IMR-90 (cell line): ENCODE measurements around the gene CACUL1. TPM values are rescaled to one million over a fixed set of nuclear protein-coding genes. Genes with fewer than 3 reads are reported as not detected.

Source experiments
- ATAC-seq: fragments of 200-7000 bp; cut with Tn5 transposase; 2 replicates; pipeline ENCODE4 v1.9.1; 2020; ENCODE audit warnings: low read depth, mild to moderate bottlenecking, moderate library complexity
- BruUV-seq: library from RNA; stranded (reverse); fragments of 400-500 nt; replicated peaks from 2 replicates; lab custom pipeline; 2021; lab: Mats Ljungman, UMichigan
- CTCF ChIA-PET: fragments of 300-600 bp; formaldehyde crosslinking; extraction: SDS; loops from one replicate; lab custom pipeline; 2021; ENCODE audit warnings: antibody characterized with exemption; lab: Yijun Ruan, JAX
- POLR2A ChIA-PET: fragments of 300-600 bp; sonication (Branson Sonifier 250); formaldehyde crosslinking; loops from one replicate; lab custom pipeline; 2022; ENCODE audit warnings: antibody characterized with exemption; ENCODE audit not compliant: unreplicated experiment; lab: Charles Lee
- DNase-seq: peaks from one replicate; pipeline ENCODE4 v3.0.0; 2013
- H2AFZ ChIP-seq: replicated peaks from 2 replicates; pipeline ENCODE3; 2013; ENCODE audit warnings: low read length, mild to moderate bottlenecking; ENCODE audit not compliant: poor library complexity
- H2AK5ac ChIP-seq: 2 replicates; pipeline ENCODE4 v1.6.1; 2013; ENCODE audit warnings: low read depth, low read length, inconsistent platforms
- H2AK9ac ChIP-seq: replicated peaks from 2 replicates; pipeline ENCODE3; 2013; ENCODE audit warnings: mild to moderate bottlenecking, low read depth, low read length, moderate library complexity; ENCODE audit not compliant: poor library complexity
- H2BK120ac ChIP-seq: 2 replicates; pipeline ENCODE4 v1.6.1; 2013; ENCODE audit warnings: low read depth, low read length, inconsistent platforms
- H2BK15ac ChIP-seq: 3 replicates; pipeline ENCODE4 v1.6.1; 2013; ENCODE audit warnings: low read depth, low read length, inconsistent platforms
- H2BK20ac ChIP-seq: 2 replicates; pipeline ENCODE4 v1.6.1; 2013; ENCODE audit warnings: low read depth, mild to moderate bottlenecking, inconsistent platforms, low read length, moderate library complexity
- H2BK5ac ChIP-seq: 2 replicates; pipeline ENCODE4 v1.6.1; 2013; ENCODE audit warnings: mild to moderate bottlenecking, low read depth, low read length, inconsistent platforms; ENCODE audit not compliant: poor library complexity, severe bottlenecking
- H3K14ac ChIP-seq: replicated peaks from 2 replicates; pipeline ENCODE4 v1.6.1; 2013; ENCODE audit warnings: low read depth, low read length, inconsistent platforms
- H3K18ac ChIP-seq: 2 replicates; pipeline ENCODE4 v1.6.1; 2013; ENCODE audit warnings: low read depth, low read length, control low read depth
- H3K23ac ChIP-seq: 2 replicates; pipeline ENCODE4 v1.6.1; 2013; ENCODE audit warnings: low read depth, low read length, inconsistent platforms
- H3K27ac ChIP-seq: 2 replicates; pipeline ENCODE4 v1.5.1; 2013; ENCODE audit warnings: mild to moderate bottlenecking, control low read depth, low read length; ENCODE audit not compliant: insufficient read depth
- H3K27me3 ChIP-seq: 2 replicates; pipeline ENCODE4 v1.6.1; 2013; ENCODE audit warnings: low read length; ENCODE audit not compliant: control insufficient read depth, insufficient read depth
- H3K36me3 ChIP-seq: 2 replicates; pipeline ENCODE4 v1.6.1; 2013; ENCODE audit warnings: low read length, mixed read lengths; ENCODE audit not compliant: control insufficient read depth, insufficient read depth
- H3K4ac ChIP-seq: 2 replicates; pipeline ENCODE4 v1.6.1; 2013; ENCODE audit warnings: low read depth, low read length, inconsistent platforms
- H3K4me1 ChIP-seq: 2 replicates; pipeline ENCODE4 v1.6.1; 2013; ENCODE audit warnings: low read length, mixed read lengths; ENCODE audit not compliant: control insufficient read depth, insufficient read depth
- H3K4me2 ChIP-seq: 2 replicates; pipeline ENCODE4 v1.6.1; 2013; ENCODE audit warnings: low read depth, mild to moderate bottlenecking, control low read depth, low read length, moderate library complexity
- H3K4me3 ChIP-seq: 2 replicates; pipeline ENCODE4 v1.5.1; 2013; ENCODE audit warnings: low read depth, mild to moderate bottlenecking, control low read depth, low read length, moderate library complexity; ENCODE audit not compliant: insufficient read depth
- H3K56ac ChIP-seq: 2 replicates; pipeline ENCODE4 v1.6.1; 2013; ENCODE audit warnings: low read length, inconsistent platforms; ENCODE audit not compliant: insufficient read depth; ENCODE audit errors: extremely low read depth
- H3K79me1 ChIP-seq, 2 experiments: 2 replicates each; pipeline ENCODE4 v1.6.1; 2013; ENCODE audit warnings: low read length in 2 of 2, inconsistent platforms in 1 of 2, low read depth in 1 of 2
- H3K9ac ChIP-seq: 2 replicates; pipeline ENCODE4 v1.6.1; 2013; ENCODE audit warnings: low read depth, low read length, control low read depth
- H3K9me1 ChIP-seq: 2 replicates; pipeline ENCODE4 v1.6.1; 2013; ENCODE audit warnings: low read length, inconsistent platforms; ENCODE audit not compliant: insufficient read depth
- H3K9me3 ChIP-seq: 2 replicates; pipeline ENCODE4 v1.6.1; 2013; ENCODE audit warnings: low read length; ENCODE audit not compliant: control insufficient read depth, insufficient read depth
- H4K20me1 ChIP-seq: 2 replicates; pipeline ENCODE4 v1.6.1; 2013; ENCODE audit warnings: low read length, inconsistent platforms; ENCODE audit not compliant: insufficient read depth
- H4K5ac ChIP-seq: 2 replicates; pipeline ENCODE4 v1.6.1; 2013; ENCODE audit warnings: mild to moderate bottlenecking, low read depth, low read length, control low read depth
- H4K8ac ChIP-seq, 2 experiments: 2 replicates each; pipeline ENCODE4 v1.6.1; 2013; ENCODE audit warnings: low read depth in 2 of 2, low read length in 2 of 2, control low read depth in 1 of 2, inconsistent platforms in 1 of 2
- H4K91ac ChIP-seq: 2 replicates; pipeline ENCODE4 v1.6.1; 2013; ENCODE audit warnings: low read depth, low read length, inconsistent platforms; ENCODE audit not compliant: insufficient read depth
- MXI1 ChIP-seq: IDR thresholded peaks from 2 replicates; pipeline ENCODE4 v1.6.1; 2012; ENCODE audit warnings: low read depth, mild to moderate bottlenecking, low read length, moderate library complexity, borderline replicate concordance
- NFE2L2 ChIP-seq: fragments of 150-350 bp; IDR thresholded peaks from 2 replicates; pipeline ENCODE4 v1.6.1; 2016; ENCODE audit warnings: low read depth, mild to moderate bottlenecking, low read length
- RAD21 ChIP-seq: IDR thresholded peaks from 2 replicates; pipeline ENCODE4 v1.6.1; 2012; ENCODE audit warnings: low read length, improper control_type of control experiment
- RFX5 ChIP-seq: IDR thresholded peaks from 2 replicates; pipeline ENCODE4 v1.8.0; 2012; ENCODE audit warnings: low read depth, mild to moderate bottlenecking, low read length, moderate library complexity
- dilution Hi-C: fragments of 300-500 bp; cut with HindIII; formaldehyde crosslinking; loops from one replicate; pipeline ENCODE4 v1.14.3; 2018; ENCODE audit warnings: low sequenced_read_pairs; ENCODE audit not compliant: unreplicated experiment
- in situ Hi-C: fragments of 300-500 bp; cut with MboI; formaldehyde crosslinking; loops from 3 replicates; pipeline ENCODE4 v1.14.3; 2019; ENCODE audit warnings: low sequenced_read_pairs, inconsistent platforms, mixed read lengths
- intact Hi-C: fragments of 100-400 bp; cut with micrococcal nuclease; formaldehyde crosslinking; loops from 2 replicates; pipeline ENCODE4 v1.10.0; 2022
- polyA plus RNA-seq, 3 experiments: library from polyadenylated mRNA; depleted of rRNA; stranded (reverse); fragments of >200 nt; gene quantifications; 2 replicates each; pipeline ENCODE4 v1.2.3, GENCODE V29; 2012; ENCODE audit warnings: low replicate concordance in 1 of 3
- total RNA-seq: library from RNA; depleted of rRNA; stranded (reverse); fragments of >200 nt; gene quantifications from 2 replicates; pipeline ENCODE4 v1.2.3, GENCODE V29; 2012
- TF ChIP-seq, protein P1 (sequence below): conservative IDR thresholded peaks from 2 replicates; pipeline ENCODE4 v1.5.1; 2012; ENCODE audit warnings: mild to moderate bottlenecking, low read depth, low read length, improper control_type of control experiment

CACUL1 gene
- total and polyA plus RNA-seq, 2 of the 4 experiments (the other 2 are of a cell fraction) = 5.3 to 23.5 TPM

DNA sequence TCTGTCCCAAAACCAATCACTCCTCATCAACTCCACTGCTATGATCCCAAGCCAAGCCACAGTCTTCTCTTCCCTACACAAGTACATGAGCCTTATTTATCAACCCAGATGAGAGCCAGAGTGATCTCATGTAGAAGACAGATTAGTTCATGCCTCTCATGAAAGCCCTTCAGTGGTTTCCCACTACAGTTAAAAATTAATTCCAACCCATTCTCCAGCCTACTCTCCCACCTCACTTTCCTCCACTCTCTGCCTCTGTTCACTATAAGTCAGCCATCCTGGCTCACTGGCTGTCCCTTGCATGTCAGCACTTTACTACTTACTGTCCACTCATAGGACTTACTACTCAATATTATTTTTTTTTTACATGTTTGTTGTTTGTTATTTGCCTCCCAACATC is 67.3 kb downstream of the CACUL1 start:
- H3K4me1 ChIP-seq = no peaks in the 10 kb centered on the region
- ChIA-PET CTCF (interaction anchor here (0.6 kb wide), 1 partner anchor 32 kb away, joined by 4 read pairs; no protein-coding TSS in a partner anchor), POLR2A (no interaction called here)
- BruUV-seq = no TSS peak
- no peak overlapping the region for H2BK15ac ChIP-seq
- no peaks in the 10 kb centered on the region for H3K9me3 ChIP-seq
- H3K18ac ChIP-seq = no peak overlapping the region
- no peak overlapping the region for H4K8ac ChIP-seq
- H3K4me2 ChIP-seq = no peak overlapping the region
- H3K27me3 ChIP-seq = no peaks in the 10 kb centered on the region
- H3K27ac ChIP-seq = no peak overlapping the region
- intact Hi-C loops (no loop called here), in situ Hi-C loops (no loop called here), dilution Hi-C loops (no loop called here)
- H3K36me3 ChIP-seq = peaks cover 18% of the 10 kb centered on the region
- no peak overlapping the region for H4K5ac ChIP-seq
- no peak overlapping the region for H2AK5ac ChIP-seq
- H3K9me1 ChIP-seq = peaks cover 5% of the 10 kb centered on the region; the same call in 1 of the 2 replicates
- no peak overlapping the region for H2BK120ac ChIP-seq
- ATAC-seq = no peak
- no peak overlapping the region for H2BK5ac ChIP-seq
- DNase-seq = no peak
- no peak overlapping the region for H2BK20ac ChIP-seq
- H3K23ac ChIP-seq = no peak overlapping the region
- no peak overlapping the region for H2AFZ ChIP-seq
- H3K4me3 ChIP-seq = no peak overlapping the region
- H3K4ac ChIP-seq = no peak overlapping the region
- no peak overlapping the region for H3K14ac ChIP-seq
- H3K79me1 ChIP-seq = peaks cover 7 to 9% of the 10 kb centered on the region in 2 experiments; a peak in 2 of 4 replicates
- TF ChIP-seq RAD21 (no peak), NFE2L2 (no peak), MXI1 (no peak), RFX5 (no peak)
- TF ChIP-seq, protein P1, sequence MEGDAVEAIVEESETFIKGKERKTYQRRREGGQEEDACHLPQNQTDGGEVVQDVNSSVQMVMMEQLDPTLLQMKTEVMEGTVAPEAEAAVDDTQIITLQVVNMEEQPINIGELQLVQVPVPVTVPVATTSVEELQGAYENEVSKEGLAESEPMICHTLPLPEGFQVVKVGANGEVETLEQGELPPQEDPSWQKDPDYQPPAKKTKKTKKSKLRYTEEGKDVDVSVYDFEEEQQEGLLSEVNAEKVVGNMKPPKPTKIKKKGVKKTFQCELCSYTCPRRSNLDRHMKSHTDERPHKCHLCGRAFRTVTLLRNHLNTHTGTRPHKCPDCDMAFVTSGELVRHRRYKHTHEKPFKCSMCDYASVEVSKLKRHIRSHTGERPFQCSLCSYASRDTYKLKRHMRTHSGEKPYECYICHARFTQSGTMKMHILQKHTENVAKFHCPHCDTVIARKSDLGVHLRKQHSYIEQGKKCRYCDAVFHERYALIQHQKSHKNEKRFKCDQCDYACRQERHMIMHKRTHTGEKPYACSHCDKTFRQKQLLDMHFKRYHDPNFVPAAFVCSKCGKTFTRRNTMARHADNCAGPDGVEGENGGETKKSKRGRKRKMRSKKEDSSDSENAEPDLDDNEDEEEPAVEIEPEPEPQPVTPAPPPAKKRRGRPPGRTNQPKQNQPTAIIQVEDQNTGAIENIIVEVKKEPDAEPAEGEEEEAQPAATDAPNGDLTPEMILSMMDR = no peak
- H3K56ac ChIP-seq = no peak overlapping the region
- no peak overlapping the region for H3K9ac ChIP-seq
- no peak overlapping the region for H2AK9ac ChIP-seq
- H4K91ac ChIP-seq = no peak overlapping the region
- no peaks in the 10 kb centered on the region for H4K20me1 ChIP-seq
